Cardiac muscle cell (in vitro differentiated cells and primary cell): ENCODE measurements around the gene MSRB3. TPM values are rescaled to one million over a fixed set of nuclear protein-coding genes. Genes with fewer than 3 reads are reported as not detected.

Source experiments
- DNase-seq, 2 donors: peaks; one replicate each; pipeline versions ENCODE4 v3.0.0 to v3.0.0-alpha.2; 2010 to 2017; ENCODE audit warnings: low read depth in 1 of 2, low spot score in 1 of 2
- H3K27ac ChIP-seq: fragments of 200-600 bp; sonication (generic); 2 replicates; pipeline ENCODE4 v1.5.1; 2016
- H3K27me3 ChIP-seq: fragments of 200-600 bp; sonication (generic); 2 replicates; pipeline ENCODE4 v1.6.0; 2016; ENCODE audit warnings: control low read depth
- H3K36me3 ChIP-seq: fragments of 200-600 bp; sonication (generic); 2 replicates; pipeline ENCODE4 v1.5.1; 2016; ENCODE audit warnings: control low read depth
- H3K4me1 ChIP-seq: fragments of 200-600 bp; sonication (generic); 2 replicates; pipeline ENCODE4 v1.8.1; 2017; ENCODE audit warnings: low read depth, mild to moderate bottlenecking, mixed run types
- H3K4me3 ChIP-seq: fragments of 200-600 bp; sonication (generic); 2 replicates; pipeline ENCODE4 v1.5.1; 2016; ENCODE audit warnings: mild to moderate bottlenecking
- H3K9me3 ChIP-seq: fragments of 200-600 bp; sonication (generic); 2 replicates; pipeline ENCODE4 v1.5.1; 2017; ENCODE audit warnings: low read depth, mild to moderate bottlenecking, control low read depth
- CTCF ChIP-seq: IDR thresholded peaks from 2 replicates; pipeline ENCODE4 v1.5.1; 2012; ENCODE audit warnings: low read depth, mild to moderate bottlenecking, low read length
- polyA plus RNA-seq: library from polyadenylated mRNA; unstranded; fragments of >200 nt; fragmentation: Nextera tagmentation; extraction: Ambion mirVana; gene quantifications from 2 replicates; pipeline ENCODE4 v1.2.1, GENCODE V29; 2016
- total RNA-seq: library from RNA; depleted of rRNA; stranded (reverse); fragments of >200 nt; gene quantifications from 2 replicates; pipeline ENCODE4 v1.2.3, GENCODE V29; 2016

The MSRB3 gene
- total and polyA plus RNA-seq, 2 experiments from 2014 or later: 41.0 to 72.4 TPM

DNA sequence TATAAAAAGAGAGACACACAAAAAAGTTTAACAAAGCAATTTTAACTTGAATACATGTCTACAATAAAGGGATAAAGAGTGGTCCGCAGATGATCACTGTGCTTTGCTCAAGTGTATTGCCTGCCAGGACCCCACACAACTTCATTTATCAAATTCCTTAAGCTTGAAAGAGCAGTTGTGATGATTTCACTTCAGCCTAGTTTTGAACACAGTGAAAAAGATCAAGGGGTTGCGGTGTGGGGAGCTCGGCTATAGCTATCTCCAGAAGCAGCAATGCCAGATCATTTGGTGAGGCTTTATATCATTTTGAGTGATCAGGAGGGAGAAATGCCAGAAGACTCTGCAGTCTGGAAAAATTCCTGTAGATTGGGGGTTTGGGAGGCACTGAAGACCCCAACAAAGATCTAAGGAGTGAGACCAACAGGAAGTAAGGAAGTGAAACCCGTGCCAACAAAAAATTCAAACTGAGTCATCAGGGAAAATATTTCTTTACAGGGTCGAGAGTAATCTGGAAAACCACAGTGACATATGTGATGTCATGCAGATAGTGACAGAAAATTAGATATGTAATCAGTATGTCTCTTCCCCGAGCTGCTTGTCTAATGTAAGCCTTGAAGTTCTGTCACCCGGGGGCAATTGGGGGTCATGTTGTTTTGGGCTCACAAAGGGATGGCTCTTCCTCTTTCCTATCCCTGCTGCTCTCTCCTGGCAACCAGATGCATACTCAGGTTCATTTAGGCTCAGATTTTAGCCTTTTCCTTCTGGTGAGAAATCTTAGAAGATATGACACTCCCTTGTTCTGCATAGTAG lies 221.8 kb downstream of the MSRB3 start:
- H3K27me3 ChIP-seq: no peaks in the 10 kb centered on the region
- no peaks in the 10 kb centered on the region for H3K36me3 ChIP-seq
- TF ChIP-seq CTCF: no peak
- no peak overlapping the region for H3K4me3 ChIP-seq
- H3K27ac ChIP-seq: no peak overlapping the region
- H3K4me1 ChIP-seq: peaks cover 5% of the 10 kb centered on the region
- no peaks in the 10 kb centered on the region for H3K9me3 ChIP-seq
- DNase-seq: peak in 1 of 2 donors; percentile 54

DNA sequence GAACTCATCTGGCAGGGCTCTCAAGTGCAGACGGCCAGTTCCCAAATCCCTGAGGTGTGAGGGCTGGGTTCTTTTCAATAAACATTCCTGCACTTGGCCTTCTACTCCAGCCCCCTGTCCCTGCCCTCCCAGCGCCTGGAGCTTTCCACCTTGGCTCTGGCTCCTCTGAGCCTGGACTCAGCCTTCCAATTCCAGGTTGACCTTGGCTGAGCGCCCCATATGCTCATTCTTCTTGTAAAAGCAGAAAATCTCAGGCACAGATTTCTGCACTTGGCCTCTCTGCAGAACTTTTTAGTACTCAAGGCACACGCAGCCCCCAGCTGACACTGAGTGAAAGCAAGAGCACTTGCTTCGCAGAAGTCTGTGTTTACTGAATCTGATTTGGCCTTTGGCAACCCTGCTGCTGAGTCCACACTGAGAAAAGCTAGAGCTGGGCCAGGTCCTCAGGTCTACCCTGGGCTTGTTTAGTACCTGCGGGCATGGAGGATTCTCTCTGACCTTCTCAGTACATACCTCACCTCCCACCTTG lies 222.7 kb downstream of the MSRB3 start:
- peaks cover 5% of the 10 kb centered on the region for H3K4me1 ChIP-seq
- H3K36me3 ChIP-seq: no peaks in the 10 kb centered on the region
- no peak overlapping the region for H3K4me3 ChIP-seq
- no peaks in the 10 kb centered on the region for H3K9me3 ChIP-seq
- peak; percentile 5 to 48 for DNase-seq
- TF ChIP-seq CTCF: no peak
- H3K27ac ChIP-seq: no peak overlapping the region
- no peaks in the 10 kb centered on the region for H3K27me3 ChIP-seq

DNA sequence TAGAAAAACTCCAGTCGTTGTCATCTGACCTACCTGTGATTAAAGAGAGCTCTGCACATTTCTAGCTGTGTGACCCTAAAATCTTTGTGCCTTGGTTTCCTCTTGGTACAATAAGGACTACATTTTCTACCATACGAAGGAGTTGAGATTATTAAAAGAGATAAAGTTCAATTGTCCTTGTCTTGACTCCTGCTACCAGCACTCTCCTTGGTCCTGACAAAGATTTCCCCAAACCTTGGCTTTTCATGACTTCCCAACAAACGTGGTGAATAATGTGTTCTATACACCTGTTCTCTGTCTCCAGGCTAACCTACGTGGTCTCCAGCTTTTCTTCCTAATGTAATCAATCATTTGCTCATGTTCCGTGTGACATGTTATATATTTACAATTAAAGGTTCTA lies 223.5 kb downstream of the MSRB3 start:
- DNase-seq: no peak
- Histone ChIP-seq H3K27ac (no peak overlapping the region), H3K36me3 (no peaks in the 10 kb centered on the region), H3K27me3 (no peaks in the 10 kb centered on the region), H3K9me3 (no peaks in the 10 kb centered on the region), H3K4me3 (no peak overlapping the region), H3K4me1 (peaks cover 5% of the 10 kb centered on the region)
- no peak for TF ChIP-seq CTCF

- DNase-seq: no peak
- no peak overlapping the region for H3K27ac ChIP-seq
- no peaks in the 10 kb centered on the region for H3K36me3 ChIP-seq
- peaks cover 5% of the 10 kb centered on the region for H3K4me1 ChIP-seq
- H3K27me3 ChIP-seq: no peaks in the 10 kb centered on the region
- no peak for TF ChIP-seq CTCF
- H3K4me3 ChIP-seq: no peak overlapping the region
- no peaks in the 10 kb centered on the region for H3K9me3 ChIP-seq
Measured at GRCh38 chr12:65504417-65504816, 225.9 kb downstream of the MSRB3 start.

DNA sequence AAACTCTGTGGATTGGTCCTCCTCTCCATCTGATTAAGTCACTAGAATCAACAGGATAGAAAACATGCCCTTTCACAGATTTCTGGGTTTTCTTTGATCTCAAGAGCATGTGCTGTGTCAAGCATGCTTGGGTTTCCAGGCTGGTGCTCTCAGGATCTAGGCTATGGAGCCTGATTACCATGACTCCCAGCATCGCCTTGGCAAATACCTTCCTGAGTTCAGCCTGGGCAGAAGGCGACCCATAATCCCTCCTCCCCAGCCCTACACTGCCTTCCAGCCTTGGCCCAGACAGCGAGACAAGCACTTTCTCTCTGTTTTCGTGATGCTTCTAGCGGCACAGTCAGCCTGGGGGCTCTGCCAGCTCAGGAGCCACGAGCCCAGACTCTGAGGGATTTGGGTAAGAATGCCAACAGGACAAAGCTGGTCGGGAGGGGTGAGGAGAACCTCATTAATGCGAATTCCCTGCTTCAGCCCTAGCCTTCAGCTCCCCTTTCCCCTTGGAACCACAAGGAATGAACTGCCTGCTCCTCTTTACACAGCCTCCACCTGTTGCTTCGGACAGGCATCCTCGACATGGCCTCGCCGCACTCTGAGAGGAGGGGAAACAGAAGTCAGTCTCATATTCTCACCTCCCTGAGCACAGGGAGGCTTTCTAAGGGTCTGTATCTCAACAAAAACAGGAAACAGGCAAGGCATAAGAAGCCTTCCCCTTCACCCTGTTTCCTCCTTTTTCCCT lies 227.1 kb downstream of the MSRB3 start:
- Histone ChIP-seq H3K4me1 (peaks cover 5% of the 10 kb centered on the region), H3K27ac (no peak overlapping the region), H3K4me3 (no peak overlapping the region), H3K27me3 (no peaks in the 10 kb centered on the region), H3K36me3 (no peaks in the 10 kb centered on the region), H3K9me3 (no peaks in the 10 kb centered on the region)
- DNase-seq: no peak
- no peak for TF ChIP-seq CTCF
